Ramos (cell line): ENCODE results near the gene MPEG1.

ENCODE experiments used
- in situ Hi-C: fragments of 300-500 bp; cut with MboI; formaldehyde crosslinking; loops from one replicate; pipeline ENCODE4 v1.14.3; 2022; ENCODE audit warnings: low sequenced_read_pairs; ENCODE audit not compliant: unreplicated experiment

MPEG1 gene

GRCh38 chr11:59218893-59219292, 6.2 kb upstream of the MPEG1 start:
- in situ Hi-C loops, result no loop called here

- in situ Hi-C loops, result no loop called here
Measured at GRCh38 chr11:59218319-59218718, 5.6 kb upstream of the MPEG1 start.

- in situ Hi-C loops, result no loop called here
Measured at GRCh38 chr11:59216641-59217564, 4.2 kb upstream of the MPEG1 start.

GRCh38 chr11:59214141-59214893, 1.6 kb upstream of the MPEG1 start:
- in situ Hi-C loops, result no loop called here

- in situ Hi-C loops, result no loop called here
Measured at GRCh38 chr11:59212222-59212621, 505 bp downstream of the MPEG1 start.

GRCh38 chr11:59208956-59209355, 3.8 kb downstream of the MPEG1 start:
- in situ Hi-C loops, result no loop called here

GRCh38 chr11:59207988-59208451, 4.7 kb downstream of the MPEG1 start:
- in situ Hi-C loops, result no loop called here

- in situ Hi-C loops, result no loop called here
Measured at GRCh38 chr11:59206635-59207034, 6.1 kb downstream of the MPEG1 start.

- in situ Hi-C loops, result no loop called here
Measured at GRCh38 chr11:59205648-59206047, 7.1 kb downstream of the MPEG1 start.

GRCh38 chr11:59204746-59205145, 8.0 kb downstream of the MPEG1 start:
- in situ Hi-C loops, result no loop called here

GRCh38 chr11:59201353-59201752, 11.4 kb downstream of the MPEG1 start:
- in situ Hi-C loops, result no loop called here

GRCh38 chr11:59200423-59200746, 12.3 kb downstream of the MPEG1 start:
- in situ Hi-C loops, result no loop called here

GRCh38 chr11:59199546-59200422, 12.9 kb downstream of the MPEG1 start:
- in situ Hi-C loops, result no loop called here

- in situ Hi-C loops, result no loop called here
Measured at GRCh38 chr11:59198726-59199125, 14.0 kb downstream of the MPEG1 start.

- in situ Hi-C loops, result no loop called here
Measured at GRCh38 chr11:59197991-59198390, 14.7 kb downstream of the MPEG1 start.

GRCh38 chr11:59196777-59197176, 15.9 kb downstream of the MPEG1 start:
- in situ Hi-C loops, result no loop called here

GRCh38 chr11:59195586-59195985, 17.1 kb downstream of the MPEG1 start:
- in situ Hi-C loops, result no loop called here

- in situ Hi-C loops, result no loop called here
Measured at GRCh38 chr11:59193587-59194130, 19.1 kb downstream of the MPEG1 start.

GRCh38 chr11:59192446-59193020, 20.2 kb downstream of the MPEG1 start:
- in situ Hi-C loops, result no loop called here

GRCh38 chr11:59191890-59192289, 20.8 kb downstream of the MPEG1 start:
- in situ Hi-C loops, result no loop called here
